GM12872 (cell line): ENCODE results near the gene ATG7.

ENCODE experiments used
- CTCF ChIP-seq: IDR thresholded peaks from 3 replicates; pipeline ENCODE4 v1.5.1; 2011; ENCODE audit warnings: low read depth, mild to moderate bottlenecking, low read length, moderate library complexity; ENCODE audit not compliant: insufficient read depth

The ATG7 gene

GRCh38 chr3:11339541-11339940 lies 67.3 kb downstream of the ATG7 start:
- TF ChIP-seq CTCF = no peak

GRCh38 chr3:11346416-11346815 lies 74.2 kb downstream of the ATG7 start:
- TF ChIP-seq CTCF = no peak

GRCh38 chr3:11349446-11349845 lies 77.2 kb downstream of the ATG7 start:
- TF ChIP-seq CTCF = no peak

GRCh38 chr3:11350374-11350773 lies 78.2 kb downstream of the ATG7 start:
- TF ChIP-seq CTCF = no peak

GRCh38 chr3:11351451-11351850 lies 79.3 kb downstream of the ATG7 start:
- TF ChIP-seq CTCF = no peak

GRCh38 chr3:11356269-11356668 lies 84.1 kb downstream of the ATG7 start:
- TF ChIP-seq CTCF = no peak

GRCh38 chr3:11362600-11362999 lies 90.4 kb downstream of the ATG7 start:
- no peak for TF ChIP-seq CTCF

- TF ChIP-seq CTCF = no peak
These were observed 91.5 kb downstream of the ATG7 start for GRCh38 chr3:11363715-11364114.
